Neural cell (in vitro differentiated cells): ENCODE results near the gene CEMP1.
"Not testable (repeated sequence)": the region's sequence is repeated elsewhere in the genome, so short reads cannot be mapped to it uniquely, and the experiment has no call there.

Experiments used
- EZH2 ChIP-seq: fragments of 200-600, 300-800 bp; shearing (Covaris generic), sonication (generic); IDR thresholded peaks from 2 replicates; pipeline ENCODE4 v1.6.1; 2014; ENCODE audit warnings: antibody characterized with exemption, low read length, borderline replicate concordance, mild to moderate bottlenecking; ENCODE audit not compliant: insufficient read depth, poor library complexity, severe bottlenecking
- TAF1 ChIP-seq: IDR thresholded peaks from 2 replicates; pipeline ENCODE4 v1.6.1; 2012; ENCODE audit warnings: low read depth
- TF ChIP-seq, protein P1 (sequence below): fragments of 450-650 bp; IDR thresholded peaks from 2 replicates; pipeline ENCODE4 v1.5.1; 2014; ENCODE audit warnings: antibody characterized with exemption, mild to moderate bottlenecking, moderate library complexity; ENCODE audit not compliant: poor library complexity, severe bottlenecking
- TF ChIP-seq, protein P2 (sequence below): IDR thresholded peaks from 2 replicates; pipeline ENCODE4 v1.6.1; 2012; ENCODE audit warnings: borderline replicate concordance

DNA sequence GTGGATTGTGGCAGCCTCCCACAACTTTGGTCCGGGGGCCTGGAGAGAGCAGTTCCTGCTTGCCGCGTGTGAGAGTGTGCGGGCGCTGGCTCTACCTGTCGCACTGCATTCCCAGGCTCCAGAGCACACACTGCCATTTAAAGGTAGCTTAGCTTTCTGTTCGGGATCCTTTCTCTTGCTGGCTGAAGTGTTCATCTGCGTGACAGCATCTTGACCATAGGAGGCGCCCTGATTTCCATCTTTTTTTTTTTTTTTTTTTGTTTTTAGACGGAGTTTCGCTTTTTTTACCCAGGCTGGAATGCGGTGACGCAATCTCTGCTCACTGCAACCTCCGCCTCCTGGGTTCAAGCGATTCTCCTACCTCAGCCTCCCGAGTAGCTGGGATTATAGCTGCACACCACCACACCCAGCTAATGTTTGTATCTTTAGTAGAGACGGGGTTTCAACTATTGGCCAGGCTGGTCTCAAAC lies 20.2 kb upstream of the CEMP1 start:
- TF ChIP-seq, protein P1, sequence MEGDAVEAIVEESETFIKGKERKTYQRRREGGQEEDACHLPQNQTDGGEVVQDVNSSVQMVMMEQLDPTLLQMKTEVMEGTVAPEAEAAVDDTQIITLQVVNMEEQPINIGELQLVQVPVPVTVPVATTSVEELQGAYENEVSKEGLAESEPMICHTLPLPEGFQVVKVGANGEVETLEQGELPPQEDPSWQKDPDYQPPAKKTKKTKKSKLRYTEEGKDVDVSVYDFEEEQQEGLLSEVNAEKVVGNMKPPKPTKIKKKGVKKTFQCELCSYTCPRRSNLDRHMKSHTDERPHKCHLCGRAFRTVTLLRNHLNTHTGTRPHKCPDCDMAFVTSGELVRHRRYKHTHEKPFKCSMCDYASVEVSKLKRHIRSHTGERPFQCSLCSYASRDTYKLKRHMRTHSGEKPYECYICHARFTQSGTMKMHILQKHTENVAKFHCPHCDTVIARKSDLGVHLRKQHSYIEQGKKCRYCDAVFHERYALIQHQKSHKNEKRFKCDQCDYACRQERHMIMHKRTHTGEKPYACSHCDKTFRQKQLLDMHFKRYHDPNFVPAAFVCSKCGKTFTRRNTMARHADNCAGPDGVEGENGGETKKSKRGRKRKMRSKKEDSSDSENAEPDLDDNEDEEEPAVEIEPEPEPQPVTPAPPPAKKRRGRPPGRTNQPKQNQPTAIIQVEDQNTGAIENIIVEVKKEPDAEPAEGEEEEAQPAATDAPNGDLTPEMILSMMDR = not testable (repeated sequence)
- not testable (repeated sequence) for TF ChIP-seq EZH2, TAF1
- TF ChIP-seq, protein P2, sequence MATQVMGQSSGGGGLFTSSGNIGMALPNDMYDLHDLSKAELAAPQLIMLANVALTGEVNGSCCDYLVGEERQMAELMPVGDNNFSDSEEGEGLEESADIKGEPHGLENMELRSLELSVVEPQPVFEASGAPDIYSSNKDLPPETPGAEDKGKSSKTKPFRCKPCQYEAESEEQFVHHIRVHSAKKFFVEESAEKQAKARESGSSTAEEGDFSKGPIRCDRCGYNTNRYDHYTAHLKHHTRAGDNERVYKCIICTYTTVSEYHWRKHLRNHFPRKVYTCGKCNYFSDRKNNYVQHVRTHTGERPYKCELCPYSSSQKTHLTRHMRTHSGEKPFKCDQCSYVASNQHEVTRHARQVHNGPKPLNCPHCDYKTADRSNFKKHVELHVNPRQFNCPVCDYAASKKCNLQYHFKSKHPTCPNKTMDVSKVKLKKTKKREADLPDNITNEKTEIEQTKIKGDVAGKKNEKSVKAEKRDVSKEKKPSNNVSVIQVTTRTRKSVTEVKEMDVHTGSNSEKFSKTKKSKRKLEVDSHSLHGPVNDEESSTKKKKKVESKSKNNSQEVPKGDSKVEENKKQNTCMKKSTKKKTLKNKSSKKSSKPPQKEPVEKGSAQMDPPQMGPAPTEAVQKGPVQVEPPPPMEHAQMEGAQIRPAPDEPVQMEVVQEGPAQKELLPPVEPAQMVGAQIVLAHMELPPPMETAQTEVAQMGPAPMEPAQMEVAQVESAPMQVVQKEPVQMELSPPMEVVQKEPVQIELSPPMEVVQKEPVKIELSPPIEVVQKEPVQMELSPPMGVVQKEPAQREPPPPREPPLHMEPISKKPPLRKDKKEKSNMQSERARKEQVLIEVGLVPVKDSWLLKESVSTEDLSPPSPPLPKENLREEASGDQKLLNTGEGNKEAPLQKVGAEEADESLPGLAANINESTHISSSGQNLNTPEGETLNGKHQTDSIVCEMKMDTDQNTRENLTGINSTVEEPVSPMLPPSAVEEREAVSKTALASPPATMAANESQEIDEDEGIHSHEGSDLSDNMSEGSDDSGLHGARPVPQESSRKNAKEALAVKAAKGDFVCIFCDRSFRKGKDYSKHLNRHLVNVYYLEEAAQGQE = not testable (repeated sequence)
